Activated T-cell treated with anti-CD3 and anti-CD28 coated beads for 24 hours (primary cell): ENCODE data around the gene GRM7.

Source experiments
- DNase-seq: peaks from one replicate; pipeline ENCODE4 v3.0.0-alpha.2; 2020; ENCODE audit warnings: low read depth

Gene GRM7

DNA sequence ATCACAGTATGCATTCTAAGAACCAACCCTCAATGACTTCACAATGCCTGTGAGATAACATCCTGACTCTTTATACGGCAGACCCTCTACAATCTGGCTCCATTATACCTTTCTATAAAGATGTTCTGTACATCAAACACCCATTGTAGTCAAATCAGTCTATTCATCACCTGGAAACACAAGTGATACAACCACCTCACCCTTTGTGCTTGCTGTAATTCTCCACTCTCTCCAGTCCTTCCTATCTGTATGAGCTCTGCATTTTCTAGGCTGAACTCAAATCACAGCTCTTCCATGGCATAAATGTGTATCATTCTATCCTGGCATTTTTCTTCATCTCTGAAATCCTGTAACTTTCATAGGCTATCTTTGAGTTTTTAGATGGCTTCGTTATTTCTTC is 539.4 kb downstream of the GRM7 start:
- DNase-seq: no peak

GRCh38 chr3:7401418-7401817 is 540.5 kb downstream of the GRM7 start:
- no peak for DNase-seq

- no peak for DNase-seq
Measured at GRCh38 chr3:7407107-7407506, 546.2 kb downstream of the GRM7 start.

DNA sequence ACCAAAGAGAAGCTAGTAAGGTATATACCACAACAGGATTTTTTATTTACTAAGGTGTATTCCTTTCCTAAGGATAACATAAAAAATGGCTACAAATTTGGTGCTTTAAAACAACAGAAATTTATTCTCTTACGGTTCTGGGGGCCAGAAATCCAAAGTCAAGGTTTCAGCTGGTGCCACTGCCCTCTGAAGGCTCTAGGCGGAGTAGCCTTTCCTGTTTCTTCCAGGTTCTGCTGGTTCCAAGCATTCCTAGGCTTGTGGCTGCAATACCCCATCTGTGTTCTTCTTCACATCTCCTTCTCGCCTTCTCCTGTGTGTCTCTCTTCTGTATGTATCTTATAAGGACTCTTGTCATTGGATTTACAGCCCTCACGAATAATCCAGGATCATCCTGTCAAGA is 549.9 kb downstream of the GRM7 start:
- no peak for DNase-seq

GRCh38 chr3:7421065-7421464 is 560.1 kb downstream of the GRM7 start:
- no peak for DNase-seq

DNA sequence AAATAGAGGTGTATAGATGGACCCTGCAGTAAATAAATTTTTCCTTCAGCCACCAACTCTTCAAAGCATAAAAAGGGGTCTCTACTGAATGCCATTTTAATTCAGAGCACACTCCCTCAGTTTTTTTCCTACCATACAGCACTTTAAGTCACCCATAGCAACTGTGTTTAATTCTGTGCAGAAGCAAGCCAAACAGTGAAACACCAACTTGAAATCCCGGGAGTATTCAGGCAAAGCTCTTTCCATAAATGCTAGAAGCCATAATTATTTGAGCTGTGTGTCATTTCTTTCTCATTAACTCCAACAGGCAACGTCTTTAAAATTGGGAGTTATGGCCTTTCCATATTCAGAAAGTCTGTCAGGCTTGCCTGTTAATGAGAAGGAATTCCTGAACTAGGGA is 562.1 kb downstream of the GRM7 start:
- DNase-seq: no peak

DNA sequence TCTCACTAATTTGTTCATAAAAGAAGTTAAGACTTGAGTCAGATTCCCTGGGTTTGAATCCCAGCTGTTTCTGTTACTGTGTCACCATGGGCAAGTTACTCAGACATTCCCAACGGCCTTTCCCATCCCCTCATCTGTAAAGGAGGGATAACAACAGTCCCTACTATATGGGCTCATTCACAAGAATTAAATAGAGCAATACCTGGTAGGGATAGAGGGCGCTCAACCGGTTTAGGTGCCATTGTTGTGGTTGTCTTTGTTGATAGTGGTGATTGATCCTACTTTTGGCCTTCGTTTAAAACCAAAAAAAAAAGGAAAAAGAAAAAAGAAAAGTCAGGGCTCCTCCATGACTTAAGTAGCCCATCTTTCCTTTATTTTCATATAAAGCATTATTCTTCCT is 563.1 kb downstream of the GRM7 start:
- no peak for DNase-seq

DNA sequence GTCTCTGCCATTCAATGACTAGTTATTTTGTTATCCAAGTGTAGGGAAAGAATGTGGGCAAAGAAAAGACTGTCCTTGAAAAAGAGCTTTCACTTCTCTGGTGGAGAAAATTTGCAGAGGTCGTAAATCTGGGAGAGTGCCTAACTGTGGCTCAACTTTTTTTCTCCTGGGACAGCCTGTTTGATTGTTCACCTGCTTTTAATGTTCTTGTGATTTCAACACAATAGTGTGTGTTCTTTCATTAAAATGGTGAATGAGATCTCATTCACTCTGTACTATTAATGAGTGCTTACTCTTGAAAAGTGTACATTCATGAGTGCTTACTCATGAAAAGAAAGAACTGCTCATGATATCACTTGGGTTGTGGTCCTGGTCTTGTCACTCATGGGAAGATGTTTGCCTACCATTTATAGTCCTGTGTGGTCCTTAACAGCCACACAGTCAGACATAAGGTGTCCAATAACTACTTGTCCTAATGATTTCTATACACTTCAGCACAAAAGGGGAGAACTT is 567.3 kb downstream of the GRM7 start:
- no peak for DNase-seq

GRCh38 chr3:7432610-7433009 is 571.7 kb downstream of the GRM7 start:
- no peak for DNase-seq

- no peak for DNase-seq
Measured at GRCh38 chr3:7433073-7433472, 572.2 kb downstream of the GRM7 start.

DNA sequence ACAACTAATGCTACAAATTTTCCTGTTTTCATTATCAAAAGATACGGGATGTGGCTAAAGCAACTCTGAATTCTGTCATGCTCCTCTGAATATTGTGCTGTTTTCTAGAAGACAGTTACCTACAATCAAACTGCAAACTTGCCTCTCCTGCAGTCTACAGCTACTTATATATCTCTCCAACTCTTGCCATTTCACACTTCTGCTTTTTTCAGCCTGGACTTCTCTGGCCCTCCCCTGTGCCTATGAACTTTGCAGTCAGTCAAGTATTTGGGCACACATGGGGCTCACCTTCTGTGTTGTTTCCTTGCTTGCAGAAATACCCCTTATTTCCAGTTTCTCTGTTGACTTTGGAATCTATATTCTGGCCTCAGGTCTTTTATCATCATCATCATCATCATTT is 575.6 kb downstream of the GRM7 start:
- no peak for DNase-seq

GRCh38 chr3:7437231-7437630 is 576.3 kb downstream of the GRM7 start:
- DNase-seq: no peak

DNA sequence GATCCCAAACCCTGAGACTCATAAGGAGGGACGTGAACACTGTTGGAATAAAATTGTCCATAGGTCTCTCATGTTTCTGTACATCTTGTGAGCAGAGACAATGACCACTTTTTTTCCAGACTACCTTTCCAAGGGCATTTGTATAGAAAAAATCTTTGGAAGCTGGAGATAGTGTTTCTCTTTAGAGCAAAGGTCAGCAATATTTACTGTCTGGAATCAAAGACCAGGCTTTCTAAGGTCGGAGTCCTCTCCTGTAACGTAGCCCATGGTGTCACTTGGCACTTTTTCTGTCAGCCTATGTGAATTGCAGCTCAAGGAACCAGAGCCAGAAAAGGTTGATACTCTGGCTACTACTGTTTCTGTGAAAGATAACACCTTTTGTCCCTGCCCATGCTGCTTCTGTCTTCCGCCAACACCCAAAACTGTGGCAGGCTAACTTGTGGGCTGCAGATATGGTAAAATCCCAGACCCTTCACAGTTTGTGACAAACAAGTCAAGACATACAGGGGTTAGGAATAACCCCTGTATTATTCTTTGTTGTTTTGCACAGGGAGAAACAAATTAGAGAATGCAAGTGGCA is 578.3 kb downstream of the GRM7 start:
- DNase-seq: no peak

- DNase-seq: no peak
Measured at GRCh38 chr3:7444886-7445285, 584.0 kb downstream of the GRM7 start.

GRCh38 chr3:7445331-7445730 is 584.4 kb downstream of the GRM7 start:
- no peak for DNase-seq

GRCh38 chr3:7447197-7447769 is 586.4 kb downstream of the GRM7 start:
- no peak for DNase-seq

- no peak for DNase-seq
Measured at GRCh38 chr3:7456386-7456785, 595.5 kb downstream of the GRM7 start.

GRCh38 chr3:7461202-7461825 is 600.4 kb downstream of the GRM7 start:
- DNase-seq: no peak

DNA sequence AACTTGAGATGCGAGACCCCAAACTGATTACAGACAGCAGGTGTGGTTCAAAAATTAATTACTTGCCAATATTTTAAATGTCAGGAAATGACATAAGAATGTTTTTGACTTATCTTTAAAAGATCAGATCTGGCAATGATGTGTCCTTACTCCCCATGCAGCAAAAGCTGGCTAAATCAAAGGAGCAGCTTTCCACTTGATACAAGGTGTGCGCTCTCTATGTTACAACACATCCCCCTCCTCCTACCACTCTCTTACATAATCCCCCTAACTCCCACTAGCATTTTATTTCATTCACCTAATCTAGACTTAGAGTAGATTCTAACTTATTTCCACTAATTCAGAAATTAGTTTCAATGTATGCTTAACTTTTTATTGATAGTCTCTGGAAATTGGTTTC is 609.0 kb downstream of the GRM7 start:
- no peak for DNase-seq

DNA sequence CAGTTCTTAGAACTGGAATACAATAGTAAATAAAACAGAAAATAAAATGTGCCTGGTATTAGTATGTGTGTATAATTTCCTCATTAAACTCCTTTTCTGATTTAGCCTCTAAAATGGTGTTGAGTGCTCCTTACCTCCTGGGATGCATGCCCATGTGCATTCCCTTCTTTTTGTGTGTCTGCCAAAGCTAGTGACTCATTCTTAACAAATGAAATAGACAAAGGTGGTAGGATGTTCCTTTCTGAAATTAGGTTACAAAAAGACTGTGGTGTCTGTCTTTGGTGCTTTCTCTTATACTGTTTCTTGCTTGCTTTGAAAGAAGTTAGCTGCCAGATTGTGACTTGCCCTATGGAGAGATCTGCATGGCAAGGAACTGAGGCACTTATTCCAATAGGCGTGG is 623.7 kb downstream of the GRM7 start:
- no peak for DNase-seq

- no peak for DNase-seq
Measured at GRCh38 chr3:7487763-7488162, 626.8 kb downstream of the GRM7 start.

DNA sequence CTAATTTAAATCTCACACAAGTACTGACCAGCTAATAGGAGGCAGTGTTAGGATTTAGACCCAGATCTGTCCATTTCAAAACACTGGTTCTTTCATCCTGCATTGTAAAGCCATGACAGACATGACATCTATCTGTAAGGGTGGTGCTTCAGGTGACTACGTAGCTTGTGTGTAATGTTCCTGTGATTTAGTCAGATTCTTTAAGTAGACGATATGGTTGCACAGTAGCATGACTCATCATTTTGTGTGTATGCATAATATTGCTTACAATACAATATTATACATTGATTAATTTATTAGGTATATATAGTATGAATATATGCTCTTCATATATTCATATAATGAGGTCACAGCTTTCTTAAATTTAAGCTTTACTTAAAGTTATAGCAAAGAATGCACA is 628.5 kb downstream of the GRM7 start:
- DNase-seq: no peak

DNA sequence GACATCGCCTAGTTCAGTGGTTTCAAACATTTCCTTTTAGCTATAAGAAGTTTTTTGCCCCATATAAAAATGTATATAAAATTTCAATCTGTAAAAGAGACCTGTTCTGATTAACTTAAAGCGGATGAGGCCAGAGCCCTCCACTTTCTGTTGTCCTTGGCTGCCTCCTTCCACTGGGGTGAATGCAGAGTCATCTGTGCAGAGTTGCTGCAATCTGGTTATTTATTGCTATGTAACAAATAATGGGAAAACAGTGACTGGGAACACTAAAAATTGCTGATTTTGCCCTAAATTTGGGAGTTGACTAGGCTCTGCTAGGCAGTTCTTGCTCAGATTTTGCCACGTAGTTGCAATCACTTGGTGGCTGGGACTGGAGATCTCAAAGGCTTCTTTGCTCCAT is 637.8 kb downstream of the GRM7 start:
- no peak for DNase-seq

GRCh38 chr3:7503431-7503830 is 642.5 kb downstream of the GRM7 start:
- no peak for DNase-seq
